ENCODE measurements around the gene CACNA1I. TPM values are rescaled to one million over a fixed set of nuclear protein-coding genes. Genes with fewer than 3 reads are reported as not detected.

The CACNA1I gene
- total RNA-seq, 6 donors from 2014 or later, result 0.15 to 4.2 (median 0.34) TPM

DNA sequence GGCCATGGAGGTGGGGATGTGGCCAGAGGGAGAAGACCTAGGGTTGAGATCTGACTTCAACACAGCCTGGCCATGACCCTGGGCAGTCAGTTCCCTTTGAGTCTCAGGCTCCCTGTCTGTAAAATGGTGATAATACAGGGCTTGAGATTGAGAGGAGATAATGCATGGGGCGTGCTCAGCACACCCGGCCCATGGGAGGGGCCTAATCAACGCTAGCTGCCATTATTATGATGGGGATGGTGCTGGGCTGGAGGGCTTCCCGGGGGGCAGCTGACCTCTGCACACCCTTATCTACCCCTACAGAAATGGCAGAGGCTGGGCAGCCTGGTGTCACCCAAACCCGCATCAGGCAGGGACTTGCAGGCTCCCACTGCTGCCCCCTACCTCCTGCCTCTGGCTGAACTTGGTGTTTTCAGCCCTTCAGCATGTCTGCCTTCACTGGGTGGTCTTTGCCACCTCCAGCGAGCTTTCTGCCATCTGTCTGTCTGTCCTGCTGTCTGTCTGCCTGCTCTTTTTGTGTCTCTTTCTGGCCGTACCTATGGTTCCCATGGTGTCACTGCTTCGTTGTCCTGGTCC is 84.5 kb downstream of the CACNA1I start:
- no peaks in the 10 kb centered on the region for H3K9me3 ChIP-seq
- no peaks in the 10 kb centered on the region for H3K36me3 ChIP-seq
- ATAC-seq (ENCODE audit: low FRiP score in 2 of 2) (no peak), DNase-seq (no peak)
- TF ChIP-seq EP300 (IDR thresholded peaks at IDR 0.05), result no peak
- no peak for TF ChIP-seq CTCF (IDR thresholded peaks at IDR 0.05)
- no peak for TF ChIP-seq POLR2A (IDR thresholded peaks at IDR 0.05)
- H3K4me3 ChIP-seq, result no peak overlapping the region
- H3K27ac ChIP-seq, result no peak overlapping the region
- no peaks in the 10 kb centered on the region for H3K27me3 ChIP-seq
- no peaks in the 10 kb centered on the region for H3K4me1 ChIP-seq
- WGBS, 2 donors, result 49 to 56% methylated on average over 4 to 8 of the region's 8 CpGs

DNA sequence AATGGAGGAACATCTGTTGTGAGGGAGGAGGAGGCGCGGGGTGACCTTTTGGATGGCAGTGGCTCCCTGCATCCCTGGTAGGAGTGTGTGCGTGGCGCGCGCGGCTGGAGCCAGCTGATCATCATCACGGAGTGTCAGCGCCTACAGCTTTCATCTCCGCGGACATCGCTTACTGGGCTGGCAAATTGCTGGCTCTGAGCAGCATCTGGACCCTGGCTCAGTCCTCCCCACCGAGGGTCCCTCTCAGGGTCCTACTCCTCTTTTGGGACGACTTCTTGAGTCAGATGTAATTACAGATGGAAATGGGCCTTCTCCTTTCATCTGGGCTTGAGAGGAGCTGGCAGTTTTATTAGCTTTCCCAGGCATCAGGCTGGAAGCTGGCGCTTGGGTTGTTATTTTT is 85.3 kb downstream of the CACNA1I start:
- no peak overlapping the region for H3K27ac ChIP-seq
- WGBS, 2 donors, result 30 to 44% methylated on average over 14 to 15 of the region's 15 CpGs
- TF ChIP-seq POLR2AphosphoS5 (IDR thresholded peaks at IDR 0.05) (no peak), EP300 (IDR thresholded peaks at IDR 0.05) (no peak), POLR2A (IDR thresholded peaks at IDR 0.05) (no peak), CTCF (IDR thresholded peaks at IDR 0.05) (no peak)
- H3K36me3 ChIP-seq, result no peaks in the 10 kb centered on the region
- H3K27me3 ChIP-seq, result peaks cover 0 to 3% (median under 1%) of the 10 kb centered on the region in 4 donors
- no peaks in the 10 kb centered on the region for H3K4me1 ChIP-seq
- H3K9me3 ChIP-seq, result no peaks in the 10 kb centered on the region
- DNase-seq (no peak), ATAC-seq (ENCODE audit: low FRiP score in 2 of 2) (no peak)
- H3K4me3 ChIP-seq, result no peak overlapping the region

DNA sequence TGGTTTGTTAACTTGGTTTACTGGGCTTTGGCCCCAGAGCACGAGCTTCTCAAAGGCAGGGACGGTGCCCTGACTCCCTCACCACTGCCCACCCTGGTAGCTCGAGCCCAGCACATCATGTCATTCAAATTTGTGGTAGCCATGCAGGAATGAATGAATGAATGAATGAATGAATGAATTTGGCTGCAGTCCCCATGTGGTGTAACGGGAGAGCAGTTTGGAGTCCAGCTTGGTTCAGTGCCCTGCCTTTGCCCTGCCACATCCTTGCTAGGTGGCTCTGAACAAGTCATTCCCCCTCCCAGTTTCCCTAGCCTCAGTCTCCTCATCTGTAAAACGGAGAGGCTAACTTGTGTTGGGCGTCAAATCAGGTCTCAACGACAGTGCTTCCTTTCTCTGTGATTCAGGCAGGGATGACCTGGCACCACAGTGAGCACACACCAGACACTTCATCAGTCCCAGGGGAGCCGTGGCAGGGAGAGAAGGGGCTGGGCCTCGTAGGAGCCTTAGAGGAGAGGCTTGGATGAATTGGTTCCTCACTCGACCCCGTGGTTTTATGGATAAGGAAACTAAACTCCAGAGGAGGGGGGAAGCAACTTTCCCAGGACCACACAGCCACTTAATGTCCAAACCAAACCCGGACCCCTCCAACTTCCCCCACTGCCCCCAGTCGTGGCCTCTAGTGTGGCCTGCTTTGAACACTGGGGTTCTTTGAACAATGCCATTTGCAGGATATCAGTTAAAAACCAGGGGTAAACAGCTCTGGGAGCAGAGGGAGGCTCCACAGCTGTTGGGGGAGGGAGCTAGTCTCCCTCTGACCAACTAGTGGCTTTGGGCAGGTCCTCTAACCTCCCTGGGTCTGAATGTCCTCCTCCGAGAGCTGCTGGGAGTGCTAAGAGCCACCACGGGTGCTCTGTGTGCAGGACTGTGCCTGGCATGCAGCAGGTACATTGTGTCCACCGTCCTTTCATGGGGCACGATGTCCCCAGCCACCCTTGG is 86.2 kb downstream of the CACNA1I start:
- Histone ChIP-seq H3K27ac (no peak overlapping the region), H3K36me3 (no peaks in the 10 kb centered on the region), H3K27me3 (peaks cover 0 to 13% (median 7%) of the 10 kb centered on the region in 4 donors), H3K4me3 (no peak overlapping the region), H3K4me1 (peaks cover 0 to 2% (median 1%) of the 10 kb centered on the region in 4 donors), H3K9me3 (no peaks in the 10 kb centered on the region)
- TF ChIP-seq POLR2A (IDR thresholded peaks at IDR 0.05) (no peak), CTCF (IDR thresholded peaks at IDR 0.05) (no peak), POLR2AphosphoS5 (IDR thresholded peaks at IDR 0.05) (no peak), EP300 (IDR thresholded peaks at IDR 0.05) (no peak)
- WGBS, 2 donors, result 47 to 59% methylated on average over 8 to 17 of the region's 17 CpGs
- ATAC-seq (ENCODE audit: low FRiP score in 2 of 2) (no peak), DNase-seq (no peak)

DNA sequence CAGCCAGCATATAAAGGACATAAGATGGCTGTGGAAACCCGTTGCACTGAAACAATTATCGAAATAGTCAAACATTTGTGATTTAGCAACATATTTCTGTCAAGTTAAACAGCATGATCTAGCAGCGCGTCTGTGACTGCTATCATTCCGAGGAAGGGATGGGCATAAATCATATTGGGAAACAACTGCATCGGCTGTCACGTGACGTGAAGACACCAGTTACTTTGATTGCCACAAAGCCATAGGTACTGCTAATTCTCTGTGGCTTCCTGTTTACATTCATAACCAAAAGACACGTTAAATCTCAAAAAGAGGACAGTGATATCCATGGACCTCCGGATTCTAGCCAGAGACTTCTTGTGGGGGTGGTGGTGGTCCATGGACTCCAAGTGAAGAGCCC is 87.8 kb downstream of the CACNA1I start:
- Histone ChIP-seq H3K4me1 (peaks cover 9 to 10% (median 9%) of the 10 kb centered on the region in 4 donors), H3K4me3 (no peak overlapping the region), H3K27me3 (peaks cover 2 to 29% (median 19%) of the 10 kb centered on the region in 4 donors), H3K27ac (peak overlapping the region in 1 of 4 donors; percentile 12), H3K36me3 (no peaks in the 10 kb centered on the region), H3K9me3 (no peaks in the 10 kb centered on the region)
- DNase-seq, result no peak
- WGBS, 2 donors, result 34 to 40% methylated on average over 10 of the region's 10 CpGs
- no peak for ATAC-seq (ENCODE audit: low FRiP score in 2 of 2)
- TF ChIP-seq EP300 (IDR thresholded peaks at IDR 0.05) (no peak), POLR2A (IDR thresholded peaks at IDR 0.05) (peak in 1 of 4 donors; percentile 23)

- peak overlapping the region in 1 of 4 donors; percentile 12 for H3K27ac ChIP-seq
- ATAC-seq (ENCODE audit: low FRiP score in 2 of 2) (no peak), DNase-seq (peak in 1 of 2 donors; percentile 71)
- H3K4me1 ChIP-seq, result peaks cover 9 to 15% (median 10%) of the 10 kb centered on the region in 4 donors
- H3K36me3 ChIP-seq, result no peaks in the 10 kb centered on the region
- H3K9me3 ChIP-seq, result no peaks in the 10 kb centered on the region
- 83 to 86% methylated on average over 9 to 18 of the region's 18 CpGs for WGBS, 2 donors
- TF ChIP-seq POLR2AphosphoS5 (IDR thresholded peaks at IDR 0.05) (no peak), EP300 (IDR thresholded peaks at IDR 0.05) (no peak)
- H3K4me3 ChIP-seq, result no peak overlapping the region
- H3K27me3 ChIP-seq, result peaks cover 2 to 34% (median 22%) of the 10 kb centered on the region in 4 donors
Observed at GRCh38 chr22:39658806-39659463, 88.4 kb downstream of the CACNA1I start.
